Ramos (cell line): ENCODE measurements around the gene PNPO.
"Not testable (repeated sequence)": the region's sequence is repeated elsewhere in the genome, so short reads cannot be mapped to it uniquely, and the experiment has no call there.

Experiments used
- in situ Hi-C: fragments of 300-500 bp; cut with MboI; formaldehyde crosslinking; loops from one replicate; pipeline ENCODE4 v1.14.3; 2022; ENCODE audit warnings: low sequenced_read_pairs; ENCODE audit not compliant: unreplicated experiment

Gene PNPO

DNA sequence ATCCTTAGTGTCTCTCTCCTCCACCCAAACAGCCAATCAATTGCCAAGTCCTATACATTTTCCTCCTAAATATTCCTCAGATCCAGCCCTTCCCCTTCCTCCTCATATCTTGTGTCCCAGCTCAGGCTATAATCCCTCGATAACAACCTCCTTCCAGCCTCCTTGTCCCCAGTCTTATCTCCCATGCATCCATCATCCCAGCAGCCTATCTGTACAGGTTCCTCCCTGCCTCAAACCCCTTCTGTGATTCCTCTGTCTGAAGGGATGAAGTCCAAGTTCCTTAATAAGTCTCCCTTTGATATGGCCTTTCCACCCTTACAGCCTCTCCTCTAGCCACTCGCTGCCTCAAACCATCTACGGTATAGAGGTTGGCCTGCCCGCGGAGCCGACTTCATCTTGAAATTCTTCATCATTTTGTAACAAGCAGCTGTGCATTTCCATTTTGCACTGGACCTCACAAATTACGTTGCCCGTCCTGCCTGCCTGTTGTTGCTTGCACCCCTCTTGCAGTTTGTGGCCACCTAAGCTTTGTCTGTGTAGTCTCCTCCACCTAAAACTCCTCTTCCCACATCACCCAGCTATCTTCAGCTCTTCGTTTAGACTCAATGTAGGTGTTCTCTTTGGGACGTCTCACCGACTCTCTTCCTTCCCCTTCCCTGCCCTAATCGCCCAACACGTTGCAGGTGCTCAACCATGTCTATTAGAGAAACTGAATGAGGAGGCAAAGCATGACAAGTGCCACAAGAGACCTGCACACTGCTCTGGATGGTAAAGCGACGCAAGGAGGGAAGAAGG lies 28.8 kb downstream of the PNPO start:
- in situ Hi-C loops, result no loop called here

GRCh38 chr17:47970725-47971499 lies 29.5 kb downstream of the PNPO start, which contains the start of gene CDK5RAP3:
Gene CDK5RAP3 (plus strand): TSS chr17:47971113. CDS start chr17:47971147, 34 bp downstream.
- in situ Hi-C loops, result no loop called here

GRCh38 chr17:47973541-47973940 lies 32.2 kb downstream of the PNPO start:
- in situ Hi-C loops, result no loop called here

GRCh38 chr17:47975189-47975822 lies 33.9 kb downstream of the PNPO start:
- in situ Hi-C loops, result no loop called here

GRCh38 chr17:47975823-47976205 lies 34.4 kb downstream of the PNPO start:
- in situ Hi-C loops, result no loop called here

DNA sequence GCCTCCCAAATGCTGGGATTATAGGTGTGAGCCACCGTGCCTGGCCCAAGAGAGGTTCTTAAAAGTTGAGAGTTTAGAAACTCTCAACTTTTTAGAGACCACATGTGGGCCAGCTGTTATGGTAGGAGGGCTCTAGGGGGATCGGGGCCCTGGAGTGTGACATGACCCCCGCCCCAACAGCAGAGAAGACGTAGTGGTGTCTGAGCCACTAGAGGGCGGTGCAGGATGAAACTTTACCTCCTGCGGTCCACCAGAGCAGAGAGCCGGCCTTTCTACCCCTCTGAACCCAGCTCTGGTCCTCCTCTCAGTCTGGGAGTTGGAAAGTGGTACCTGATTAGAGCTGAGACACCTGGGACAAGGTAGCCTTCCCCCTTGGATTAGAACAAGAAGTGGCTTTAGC lies 37.0 kb downstream of the PNPO start:
- in situ Hi-C loops, result no loop called here

DNA sequence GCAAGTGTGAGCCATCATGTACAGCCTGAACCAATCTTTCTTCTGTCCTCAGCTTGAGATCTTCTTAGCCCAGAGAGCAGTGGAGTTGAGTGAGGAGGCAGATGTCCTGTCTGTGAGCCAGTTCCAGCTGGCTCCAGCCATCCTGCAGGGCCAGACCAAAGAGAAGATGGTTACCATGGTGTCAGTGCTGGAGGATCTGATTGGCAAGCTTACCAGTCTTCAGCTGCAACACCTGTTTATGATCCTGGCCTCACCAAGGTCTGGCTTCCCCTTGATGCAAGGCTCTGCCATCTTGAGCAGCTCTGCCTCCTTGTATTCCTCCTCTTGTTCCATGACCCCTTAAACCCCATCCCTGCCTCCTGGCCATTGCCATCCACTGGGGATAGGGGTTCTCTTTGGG lies 39.2 kb downstream of the PNPO start:
- in situ Hi-C loops, result no loop called here

GRCh38 chr17:47981462-47981861 lies 40.1 kb downstream of the PNPO start:
- in situ Hi-C loops, result no loop called here

DNA sequence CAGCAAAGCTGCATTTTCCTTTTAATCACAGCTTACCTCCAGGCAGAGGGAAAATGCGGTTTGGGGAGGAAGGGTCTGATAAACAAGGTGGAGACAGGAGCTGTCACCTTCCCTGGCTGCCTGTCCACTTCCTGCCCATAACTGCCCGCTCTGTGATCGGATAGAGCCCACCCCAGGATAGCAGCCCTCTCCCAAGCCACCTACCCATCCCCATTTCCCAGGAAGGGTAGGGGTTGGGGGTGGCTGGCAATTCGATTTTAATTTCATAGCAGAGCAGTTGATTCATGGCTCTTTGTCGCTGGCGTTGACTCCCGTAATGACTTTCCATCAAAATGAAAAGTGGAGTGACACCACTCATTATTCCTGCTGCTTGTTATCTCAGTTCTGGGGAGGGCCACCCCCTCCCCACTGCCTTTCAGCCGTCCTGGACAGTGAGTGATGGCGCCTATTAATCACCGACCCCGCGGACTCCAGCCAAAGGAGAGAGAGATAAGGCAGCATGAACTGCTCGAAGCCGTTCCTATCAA lies 40.8 kb downstream of the PNPO start:
- in situ Hi-C loops, result no loop called here

DNA sequence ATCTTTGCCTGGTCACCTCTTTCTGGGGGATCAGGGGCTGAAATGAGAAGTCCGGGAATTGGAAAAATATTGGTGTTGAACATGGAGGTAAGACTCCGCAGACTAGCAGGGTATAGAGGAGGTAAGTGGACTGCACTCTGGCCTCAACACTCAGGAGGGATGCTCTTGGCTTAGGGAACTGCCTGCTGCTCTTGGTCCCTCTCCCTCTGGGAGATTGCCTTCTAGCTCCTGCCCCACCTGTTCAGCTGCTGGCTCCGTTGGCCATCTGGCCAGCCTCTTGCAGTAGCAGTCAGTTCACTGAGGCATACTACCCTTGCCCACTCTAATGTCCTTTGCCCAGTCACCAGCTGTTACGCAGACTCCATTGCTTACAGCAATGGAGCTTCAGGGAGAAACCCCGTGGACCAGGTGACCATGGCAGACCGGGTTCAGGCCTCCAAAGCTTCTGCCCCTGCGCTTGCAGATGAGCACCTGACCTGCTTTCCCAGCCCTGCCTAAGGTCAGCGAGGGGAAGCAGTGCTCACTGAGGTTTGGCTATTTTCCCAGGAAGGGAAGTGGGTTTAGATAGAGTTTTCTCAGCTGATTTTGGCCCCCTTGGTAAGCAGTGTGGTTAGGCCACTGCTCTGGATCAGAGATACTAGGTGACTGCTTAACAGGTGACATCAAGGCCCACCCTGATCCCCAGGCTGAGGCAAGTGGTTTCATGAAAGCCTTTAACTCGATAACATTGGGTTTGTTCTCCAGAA lies 41.4 kb downstream of the PNPO start:
- in situ Hi-C loops, result no loop called here

DNA sequence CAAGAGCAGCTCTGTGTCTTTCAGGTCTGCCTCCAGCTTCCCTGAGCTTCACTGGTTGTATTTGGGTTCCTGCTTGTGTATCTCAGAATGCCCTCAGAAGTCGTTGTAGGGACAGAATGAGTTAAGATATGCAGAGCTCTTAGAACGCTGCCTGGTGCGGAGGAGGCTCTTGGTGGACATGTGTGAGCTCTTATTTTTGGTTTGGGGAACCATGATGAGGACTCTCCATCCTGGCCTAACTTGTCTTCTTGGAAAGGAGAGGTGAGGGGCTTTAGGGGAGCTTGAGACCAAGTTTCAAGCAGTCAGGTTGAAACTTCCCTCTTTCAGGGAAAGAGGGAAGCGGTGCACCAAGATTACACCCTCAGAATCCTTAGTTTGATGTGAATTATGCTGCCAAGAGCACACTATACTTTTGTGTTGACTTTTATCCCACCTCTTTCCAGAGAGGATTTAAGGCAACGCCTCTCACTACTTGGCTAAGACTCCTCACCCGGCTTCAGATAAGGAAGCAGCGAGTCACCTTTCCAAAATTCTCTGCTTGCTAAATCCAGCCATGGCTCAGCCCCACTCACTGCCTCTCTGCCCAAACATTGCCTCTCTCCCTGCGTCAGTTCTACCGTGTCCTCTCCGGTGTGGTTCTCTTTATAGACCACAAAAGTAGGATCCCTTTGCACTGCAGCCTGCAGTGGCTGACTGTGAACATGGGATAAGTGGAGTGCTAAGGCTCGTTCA lies 42.3 kb downstream of the PNPO start:
- in situ Hi-C loops, result no loop called here

DNA sequence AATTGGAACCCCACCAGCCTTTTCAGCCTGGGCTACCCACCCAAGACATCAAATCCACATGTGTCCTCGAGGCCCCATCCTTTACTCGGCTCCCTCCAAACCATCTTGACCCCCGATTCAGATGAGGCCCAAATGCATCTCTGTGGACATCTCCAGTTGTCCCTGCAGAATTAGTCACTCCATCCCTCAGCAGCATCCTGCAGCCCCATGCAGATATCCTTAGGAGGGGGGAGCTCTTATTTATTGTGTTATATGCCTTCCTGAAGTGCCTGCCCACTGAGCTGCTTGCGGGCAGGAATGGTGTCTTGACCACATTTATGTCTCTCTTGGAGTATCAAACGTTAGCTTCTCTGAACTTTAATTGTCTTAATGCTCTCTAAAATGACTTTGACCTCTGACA lies 45.1 kb downstream of the PNPO start:
- in situ Hi-C loops, result no loop called here

DNA sequence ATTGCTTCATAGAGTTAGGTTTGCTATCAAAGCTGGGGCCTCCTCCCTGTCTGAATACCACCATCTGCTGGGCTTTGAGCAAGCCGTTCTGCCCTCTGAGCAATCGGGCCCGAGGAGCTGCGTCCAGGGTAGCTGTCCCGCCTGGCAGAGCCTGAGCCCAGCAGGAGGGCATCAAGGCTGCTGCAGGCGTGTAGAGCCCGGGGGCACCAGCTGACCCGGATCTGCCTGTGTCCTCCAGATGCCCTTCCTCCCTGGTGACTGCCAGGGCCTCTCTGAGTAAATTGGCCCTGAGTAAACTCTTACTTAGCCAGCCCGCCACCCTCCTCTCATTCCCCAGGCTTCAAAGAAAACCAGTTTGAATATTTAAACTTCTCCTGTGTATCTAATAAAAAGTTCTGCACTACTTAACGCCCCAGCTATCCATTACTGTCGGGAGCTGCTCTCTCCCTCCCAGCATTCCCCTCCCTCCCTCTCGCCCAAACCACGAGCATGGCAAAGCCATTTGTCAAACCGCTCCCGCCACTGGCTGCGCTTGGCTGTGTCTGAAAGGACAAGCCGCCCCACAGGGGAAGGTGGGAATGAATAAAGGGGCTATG lies 46.0 kb downstream of the PNPO start:
- in situ Hi-C loops, result no loop called here

DNA sequence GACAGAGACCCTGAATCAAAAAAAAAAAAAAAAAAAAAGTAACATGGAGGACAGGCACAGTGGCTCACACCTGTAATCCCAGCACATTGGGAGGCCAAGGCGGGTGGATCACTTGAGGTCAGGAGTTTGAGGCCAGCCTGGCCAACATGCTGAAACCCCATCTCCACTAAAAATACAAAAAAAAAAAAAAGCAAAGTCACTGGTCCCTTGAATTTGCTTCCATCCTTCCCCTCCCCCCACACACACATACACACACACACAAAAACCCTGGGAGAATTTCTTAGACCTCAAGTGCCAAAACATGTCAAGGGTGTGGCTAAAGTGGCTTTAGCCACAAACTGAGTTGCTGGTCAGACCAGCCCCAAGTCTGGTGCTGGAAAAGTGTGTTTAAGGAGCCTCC lies 47.1 kb downstream of the PNPO start:
- in situ Hi-C loops, result not testable (repeated sequence)

- in situ Hi-C loops, result no loop called here
Measured at GRCh38 chr17:47989159-47989558, 47.8 kb downstream of the PNPO start.

DNA sequence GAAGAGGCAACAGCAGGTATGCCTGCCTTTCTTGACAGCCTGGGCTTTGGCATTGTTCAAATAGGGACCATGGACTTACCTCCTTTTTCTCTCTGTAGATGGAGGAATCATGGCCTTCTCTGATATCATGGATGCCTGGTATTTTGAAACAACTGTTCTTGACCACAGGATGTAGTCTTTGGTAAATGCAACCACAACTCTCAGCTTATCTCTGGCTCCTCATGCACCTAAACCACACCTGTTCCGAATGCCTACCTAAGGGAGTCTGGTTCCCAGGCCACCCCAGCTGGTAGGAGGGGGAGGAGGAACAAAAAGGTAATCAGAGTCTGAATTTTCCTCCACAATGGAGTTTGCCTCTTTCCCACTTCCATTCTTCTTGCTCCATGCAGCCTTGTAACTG lies 48.3 kb downstream of the PNPO start:
- in situ Hi-C loops, result no loop called here

DNA sequence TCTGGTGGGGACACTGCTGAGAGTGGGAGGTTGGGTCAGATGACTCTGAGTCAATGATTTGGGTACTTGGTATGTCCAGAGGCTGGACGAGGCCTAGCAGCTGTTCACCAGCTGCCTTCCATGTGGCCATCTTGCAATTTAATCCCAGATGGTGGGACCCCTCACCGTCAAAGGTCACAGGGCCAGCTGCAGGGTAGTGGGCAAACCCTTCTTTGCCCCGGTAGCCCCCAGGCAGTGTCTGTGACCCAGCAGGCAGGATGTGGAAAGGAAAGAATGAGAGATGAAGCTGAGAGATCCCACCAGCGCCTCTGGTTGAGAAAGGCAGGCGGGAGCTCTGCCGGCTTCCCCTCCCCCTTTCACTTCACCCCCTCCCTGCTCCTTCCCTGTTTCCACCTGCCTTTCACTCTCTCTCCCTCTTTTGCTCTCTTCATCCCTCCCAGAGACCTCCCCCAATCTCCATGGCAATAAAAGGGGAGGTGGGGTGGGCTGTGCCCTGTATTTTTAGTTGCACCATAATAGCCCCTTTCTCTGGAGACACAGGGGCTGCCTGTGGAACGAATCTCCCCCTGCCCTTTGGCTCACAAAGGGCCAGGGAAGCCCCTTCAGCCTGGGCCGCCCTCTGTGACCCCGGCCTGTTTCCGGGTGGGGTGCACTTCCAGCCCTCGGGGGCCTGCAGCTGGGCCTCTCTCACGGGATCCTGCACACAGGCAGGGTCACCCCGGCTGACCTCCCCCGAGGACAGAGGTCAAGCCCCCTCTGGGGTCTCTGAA lies 49.8 kb downstream of the PNPO start:
- in situ Hi-C loops, result no loop called here

DNA sequence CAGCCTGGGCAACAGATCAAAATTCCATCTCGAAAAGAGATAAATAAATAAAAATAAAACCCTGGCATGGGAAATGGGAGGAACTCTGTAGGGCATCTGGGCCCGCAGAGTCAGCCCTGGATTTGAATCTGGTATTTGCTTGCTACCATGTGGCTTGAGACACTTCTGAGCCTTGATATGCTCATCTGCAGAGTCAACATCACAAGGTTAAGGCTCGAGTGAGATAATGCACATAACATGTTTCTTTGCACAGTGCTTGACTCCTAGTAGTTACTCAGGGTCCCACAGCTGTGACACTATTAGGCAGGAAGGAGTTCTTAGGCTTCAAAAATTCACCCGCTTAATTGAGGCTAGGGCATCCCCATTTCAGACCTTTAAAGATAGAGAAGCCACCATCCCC lies 50.8 kb downstream of the PNPO start:
- in situ Hi-C loops, result no loop called here
